OCI-LY7 (cell line): ENCODE results near the gene SSB.

Source experiments
- CTCF ChIP-seq: fragments of 200-600 bp; sonication (generic); conservative IDR thresholded peaks from 2 replicates; pipeline ENCODE4 v1.5.1; 2014; ENCODE audit warnings: mild to moderate bottlenecking, antibody characterized with exemption, low read length, moderate library complexity, mixed read lengths
- EZH2phosphoT487 ChIP-seq: fragments of 200-600 bp; sonication (generic); IDR thresholded peaks from 2 replicates; pipeline ENCODE4 v1.6.1; 2018; ENCODE audit warnings: low read depth, borderline replicate concordance, mild to moderate bottlenecking, mixed run types, antibody characterized with exemption, low read length, moderate library complexity, mixed read lengths

GRCh38 chr2:169803480-169803879 is 4.8 kb downstream of the SSB start:
- TF ChIP-seq CTCF (no peak), EZH2phosphoT487 (no peak)
